Endothelial cell of umbilical vein (primary cell): ENCODE results near the gene FER. TPM values are rescaled to one million over a fixed set of nuclear protein-coding genes. Genes with fewer than 3 reads are reported as not detected.
"Not testable (repeated sequence)": the region's sequence is repeated elsewhere in the genome, so short reads cannot be mapped to it uniquely, and the experiment has no call there.

Experiments used
- BruUV-seq: library from RNA; stranded (reverse); fragments of 400-500 nt; replicated peaks from 2 replicates; lab custom pipeline; 2021; lab: Mats Ljungman, UMichigan
- CTCF ChIA-PET: fragments of 300-600, 350-600 bp; sonication (Branson Sonifier 250); formaldehyde crosslinking; loops from one replicate; lab custom pipeline; 2021; ENCODE audit warnings: antibody characterized with exemption, inconsistent platforms; lab: Charles Lee
- POLR2A ChIA-PET: fragments of 300-600, 350-600 bp; sonication (Branson Sonifier 250); formaldehyde crosslinking; loops from one replicate; lab custom pipeline; 2021; ENCODE audit warnings: antibody characterized with exemption, inconsistent platforms; lab: Charles Lee
- DNase-seq: peaks from one replicate; pipeline ENCODE4 v3.0.0-alpha.2; 2011; ENCODE audit warnings: low read depth, low spot score
- FAIRE-seq: peaks from 2 replicates; lab custom pipeline; 2011; peaks lifted over from hg19 to GRCh38; lab: Jason Lieb, UNC
- H2AFZ ChIP-seq: 2 replicates; pipeline ENCODE4 v1.6.0; 2012; ENCODE audit warnings: low read depth, low read length, control low read depth, inconsistent platforms
- H3K27ac ChIP-seq: 2 replicates; pipeline ENCODE4 v1.5.1; 2011; ENCODE audit warnings: low read depth, mild to moderate bottlenecking, control low read depth, low read length, moderate library complexity; ENCODE audit not compliant: insufficient read depth
- H3K27me3 ChIP-seq, 2 experiments: 2 replicates each; pipeline versions ENCODE4 v1.6.0 to v1.6.1; 2011; ENCODE audit warnings: low read length in 2 of 2, mixed read lengths in 1 of 2; ENCODE audit not compliant: control insufficient read depth in 2 of 2, insufficient read depth in 2 of 2
- H3K36me3 ChIP-seq, 2 experiments: 2 replicates in 1 of 2; 3 replicates in 1 of 2; pipeline ENCODE4 v1.5.1; 2011; ENCODE audit warnings: low read length in 2 of 2, mild to moderate bottlenecking in 1 of 2, moderate library complexity in 1 of 2; ENCODE audit not compliant: control insufficient read depth in 2 of 2, insufficient read depth in 2 of 2; ENCODE audit errors: extremely low read depth in 1 of 2
- H3K4me1 ChIP-seq: 3 replicates; pipeline ENCODE4 v1.5.1; 2011; ENCODE audit warnings: mild to moderate bottlenecking, low read length; ENCODE audit not compliant: control insufficient read depth, insufficient read depth; ENCODE audit errors: extremely low read depth
- H3K4me2 ChIP-seq: 2 replicates; pipeline ENCODE4 v1.6.1; 2011; ENCODE audit warnings: low read length, control low read depth, mixed read lengths; ENCODE audit not compliant: insufficient read depth
- H3K4me3 ChIP-seq, 3 experiments: fragments of 200-600 bp in 1 of 3; sonication (generic), shearing (Covaris generic) in 1 of 3; replicated peaks in 1 of 3; 2 replicates each; pipeline ENCODE4 v1.5.1; 2011 to 2016; ENCODE audit warnings: control low read depth in 3 of 3, low read length in 3 of 3, mild to moderate bottlenecking in 2 of 3, inconsistent platforms in 1 of 3, low read depth in 1 of 3, moderate library complexity in 1 of 3; ENCODE audit not compliant: insufficient read depth in 1 of 3
- H3K79me2 ChIP-seq: 2 replicates; pipeline ENCODE4 v1.6.0; 2012; ENCODE audit warnings: low read length, inconsistent platforms; ENCODE audit not compliant: control insufficient read depth, insufficient read depth
- H3K9ac ChIP-seq: replicated peaks from 2 replicates; pipeline ENCODE3; 2011; ENCODE audit warnings: low read length, control low read depth; ENCODE audit not compliant: insufficient read depth; ENCODE audit errors: extremely low read depth
- H3K9me1 ChIP-seq: replicated peaks from 3 replicates; pipeline ENCODE4 v1.6.0; 2011; ENCODE audit warnings: mild to moderate bottlenecking, low read length; ENCODE audit not compliant: control insufficient read depth, insufficient read depth; ENCODE audit errors: extremely low read depth
- H3K9me3 ChIP-seq: replicated peaks from 2 replicates; pipeline ENCODE4 v1.5.1; 2012; ENCODE audit warnings: low read length, inconsistent platforms; ENCODE audit not compliant: control insufficient read depth, insufficient read depth
- H4K20me1 ChIP-seq: replicated peaks from 2 replicates; pipeline ENCODE3; 2011; ENCODE audit warnings: mild to moderate bottlenecking, low read length; ENCODE audit not compliant: control insufficient read depth, insufficient read depth; ENCODE audit errors: extremely low read depth
- EZH2 ChIP-seq: IDR thresholded peaks from 2 replicates; pipeline ENCODE4 v1.6.1; 2012; ENCODE audit warnings: borderline replicate concordance, low read depth, mild to moderate bottlenecking, moderate library complexity, low read length, inconsistent platforms; ENCODE audit not compliant: severe bottlenecking
- FOS ChIP-seq: IDR thresholded peaks from 2 replicates; pipeline ENCODE4 v1.6.1; 2011; ENCODE audit warnings: mild to moderate bottlenecking, low read length, moderate library complexity, borderline replicate concordance; ENCODE audit not compliant: insufficient read depth
- GATA2 ChIP-seq: IDR thresholded peaks from 2 replicates; pipeline ENCODE4 v1.7.0; 2011; ENCODE audit warnings: low read depth, mild to moderate bottlenecking, moderate library complexity, mixed read lengths, low read length; ENCODE audit not compliant: insufficient read length, insufficient read depth
- JUN ChIP-seq: IDR thresholded peaks from 2 replicates; pipeline ENCODE4 v1.6.1; 2011; ENCODE audit warnings: borderline replicate concordance, low read depth; ENCODE audit not compliant: insufficient read length, insufficient read depth
- MAX ChIP-seq: IDR thresholded peaks from 2 replicates; pipeline ENCODE4 v1.6.1; 2011; ENCODE audit not compliant: insufficient read depth, insufficient read length
- MYC ChIP-seq: IDR thresholded peaks from one replicate; pipeline ENCODE4 v1.6.1; 2011; ENCODE audit warnings: mild to moderate bottlenecking, low read depth, low read length
- POLR2A ChIP-seq: IDR thresholded peaks from 2 replicates; pipeline ENCODE4 v1.6.1; 2012; ENCODE audit warnings: low read depth, mild to moderate bottlenecking, control low read depth, low read length
- POLR2AphosphoS5 ChIP-seq: IDR thresholded peaks from 2 replicates; pipeline ENCODE4 v1.6.1; 2012; ENCODE audit warnings: low read depth, mild to moderate bottlenecking, control low read depth, low read length, moderate library complexity; ENCODE audit not compliant: insufficient read depth
- dilution Hi-C: fragments of 300-500 bp; cut with MboI; formaldehyde crosslinking; loops from one replicate; pipeline ENCODE4 v1.15.0; 2019; ENCODE audit warnings: low sequenced_read_pairs; ENCODE audit not compliant: extremely low pct_ligation_motif_present
- intact Hi-C: fragments of 100-400 bp; cut with micrococcal nuclease; formaldehyde crosslinking; loops from one replicate; pipeline ENCODE4 v1.10.0; 2022
- polyA plus RNA-seq, 4 experiments: library from polyadenylated mRNA; depleted of rRNA in 3 of 4; stranded (reverse) in 3 of 4; unstranded in 1 of 4; fragments of >200 nt; gene quantifications; 2 replicates each; pipeline versions ENCODE4 v1.2.1 to v1.2.3, GENCODE V29; 2011 to 2012; ENCODE audit warnings: missing spikeins in 1 of 4
- total RNA-seq: library from RNA; stranded (reverse); gene quantifications from 2 replicates; pipeline ENCODE4 v1.2.3, GENCODE V29; 2021
- TF ChIP-seq, protein P1 (sequence below), 2 donors: IDR thresholded peaks; 1 replicate in 1 of 2; 2 replicates in 1 of 2; pipeline ENCODE4 v1.5.1; 2011; ENCODE audit warnings: low read length in 2 of 2, mild to moderate bottlenecking in 2 of 2, moderate library complexity in 2 of 2, control low read depth in 1 of 2, inconsistent platforms in 1 of 2, low read depth in 1 of 2; ENCODE audit not compliant: insufficient read depth in 1 of 2; ENCODE audit errors: extremely low read depth in 1 of 2

Gene FER
- total and polyA plus RNA-seq, 2 donors (not counting 3 experiments of a cell fraction or from before 2014, with no cell fraction given): 2.3 to 27.5 TPM

DNA sequence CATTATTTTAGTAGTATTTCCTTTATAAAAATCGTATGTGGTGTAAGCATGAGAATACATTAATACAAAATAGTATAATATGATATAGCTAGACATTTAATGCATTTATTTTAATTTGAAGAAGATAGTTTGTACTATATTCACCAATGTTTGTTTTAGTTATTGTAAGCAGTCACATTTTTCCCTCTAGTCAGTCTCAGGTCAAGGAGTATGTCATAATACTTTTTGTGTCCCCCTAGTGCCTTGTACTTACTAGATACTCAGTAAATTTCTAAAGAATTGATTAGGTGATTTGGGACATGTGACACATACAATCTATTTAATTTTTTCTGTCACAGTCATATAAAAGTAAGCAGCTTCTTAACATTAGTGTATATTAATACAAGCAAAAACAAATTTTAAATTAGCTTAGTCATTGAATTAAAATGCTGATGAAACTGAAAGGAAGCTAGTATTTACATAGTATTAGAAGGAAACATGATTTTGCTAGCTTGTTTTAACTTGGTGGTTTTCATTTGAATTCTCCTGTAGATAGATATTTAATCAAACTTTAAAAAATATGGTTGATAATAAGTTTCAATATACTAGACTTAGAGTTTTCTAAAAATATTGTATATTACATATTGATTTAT, 242.2 kb downstream of the FER start:
- no peak overlapping the region for H3K27ac ChIP-seq
- H3K4me2 ChIP-seq: peak overlapping the region; percentile 36
- no peak overlapping the region for H2AFZ ChIP-seq
- no peaks in the 10 kb centered on the region for H3K9me1 ChIP-seq
- H3K36me3 ChIP-seq: no peaks in the 10 kb centered on the region
- dilution Hi-C loops: no loop called here
- no peaks in the 10 kb centered on the region for H3K9me3 ChIP-seq
- no peak overlapping the region for H3K4me3 ChIP-seq
- FAIRE-seq (no peak), DNase-seq (peak; percentile 34)
- H3K4me1 ChIP-seq: peaks cover 7% of the 10 kb centered on the region
- no peaks in the 10 kb centered on the region for H3K79me2 ChIP-seq
- H4K20me1 ChIP-seq: no peaks in the 10 kb centered on the region
- TF ChIP-seq MAX (no peak), FOS (no peak), GATA2 (no peak), JUN (no peak), EZH2 (no peak), MYC (no peak), POLR2A (no peak), POLR2AphosphoS5 (no peak)
- TF ChIP-seq, protein P1, sequence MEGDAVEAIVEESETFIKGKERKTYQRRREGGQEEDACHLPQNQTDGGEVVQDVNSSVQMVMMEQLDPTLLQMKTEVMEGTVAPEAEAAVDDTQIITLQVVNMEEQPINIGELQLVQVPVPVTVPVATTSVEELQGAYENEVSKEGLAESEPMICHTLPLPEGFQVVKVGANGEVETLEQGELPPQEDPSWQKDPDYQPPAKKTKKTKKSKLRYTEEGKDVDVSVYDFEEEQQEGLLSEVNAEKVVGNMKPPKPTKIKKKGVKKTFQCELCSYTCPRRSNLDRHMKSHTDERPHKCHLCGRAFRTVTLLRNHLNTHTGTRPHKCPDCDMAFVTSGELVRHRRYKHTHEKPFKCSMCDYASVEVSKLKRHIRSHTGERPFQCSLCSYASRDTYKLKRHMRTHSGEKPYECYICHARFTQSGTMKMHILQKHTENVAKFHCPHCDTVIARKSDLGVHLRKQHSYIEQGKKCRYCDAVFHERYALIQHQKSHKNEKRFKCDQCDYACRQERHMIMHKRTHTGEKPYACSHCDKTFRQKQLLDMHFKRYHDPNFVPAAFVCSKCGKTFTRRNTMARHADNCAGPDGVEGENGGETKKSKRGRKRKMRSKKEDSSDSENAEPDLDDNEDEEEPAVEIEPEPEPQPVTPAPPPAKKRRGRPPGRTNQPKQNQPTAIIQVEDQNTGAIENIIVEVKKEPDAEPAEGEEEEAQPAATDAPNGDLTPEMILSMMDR (IDR thresholded peaks at IDR 0.05; ENCODE audit: extremely low read depth in 1 of 2, insufficient read depth in 1 of 2, low read depth in 1 of 2, low read length in 2 of 2): no peak
- H3K9ac ChIP-seq: no peak overlapping the region
- no TSS peak for BruUV-seq
- no peaks in the 10 kb centered on the region for H3K27me3 ChIP-seq
- intact Hi-C loops: no loop called here
- POLR2A ChIA-PET: no interaction called here
- CTCF ChIA-PET: interaction anchor here (0.9 to 2.1 kb wide), 9 partner anchors 9 to 348 kb away, joined by 3 to 6 read pairs (median 3); no protein-coding TSS in a partner anchor

DNA sequence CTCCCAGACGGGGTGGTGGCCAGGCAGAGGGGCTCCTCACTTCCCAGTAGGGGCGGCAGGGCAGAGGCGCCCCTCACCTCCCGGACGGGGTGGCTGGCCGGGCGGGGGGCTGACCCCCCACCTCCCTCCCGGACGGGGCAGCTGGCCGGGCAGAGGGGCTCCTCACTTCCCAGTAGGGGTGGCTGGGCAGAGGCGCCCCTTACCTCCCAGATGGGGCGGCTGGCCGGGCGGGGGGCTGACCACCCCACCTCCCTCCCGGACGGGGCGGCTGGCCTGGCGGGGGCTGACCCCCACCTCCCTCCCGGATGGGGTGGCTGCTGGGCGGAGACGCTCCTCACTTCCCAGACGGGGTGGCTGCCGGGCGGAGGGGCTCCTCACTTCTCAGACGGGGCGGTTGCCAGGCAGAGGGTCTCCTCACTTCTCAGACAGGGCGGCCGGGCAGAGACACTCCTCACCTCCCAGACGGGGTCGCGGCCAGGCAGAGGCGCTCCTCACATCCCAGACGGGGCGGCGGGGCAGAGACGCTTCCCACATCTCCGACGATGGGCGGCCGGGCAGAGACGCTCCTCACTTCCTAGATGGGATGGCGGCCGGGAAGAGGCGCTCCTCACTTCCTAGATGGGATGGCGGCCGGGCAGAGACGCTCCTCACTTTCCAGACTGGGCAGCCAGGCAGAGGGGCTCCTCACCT, 244.8 kb downstream of the FER start:
- H3K36me3 ChIP-seq, intact Hi-C loops, H2AFZ ChIP-seq, DNase-seq, FAIRE-seq, H3K27me3 ChIP-seq, dilution Hi-C loops, H3K9me1 ChIP-seq, H3K4me2 ChIP-seq, H3K79me2 ChIP-seq, POLR2A ChIA-PET, H3K4me1 ChIP-seq, H4K20me1 ChIP-seq, H3K9ac ChIP-seq, H3K9me3 ChIP-seq, H3K4me3 ChIP-seq, CTCF ChIA-PET, H3K27ac ChIP-seq, BruUV-seq: not testable (repeated sequence)
